ENCODE data around the gene TSPAN18.

GRCh38 chr11:44943696-44944095 is 216.9 kb downstream of the TSPAN18 start:
- TF ChIP-seq POLR2A (IDR thresholded peaks at IDR 0.05): no peak
- TF ChIP-seq, protein P1, sequence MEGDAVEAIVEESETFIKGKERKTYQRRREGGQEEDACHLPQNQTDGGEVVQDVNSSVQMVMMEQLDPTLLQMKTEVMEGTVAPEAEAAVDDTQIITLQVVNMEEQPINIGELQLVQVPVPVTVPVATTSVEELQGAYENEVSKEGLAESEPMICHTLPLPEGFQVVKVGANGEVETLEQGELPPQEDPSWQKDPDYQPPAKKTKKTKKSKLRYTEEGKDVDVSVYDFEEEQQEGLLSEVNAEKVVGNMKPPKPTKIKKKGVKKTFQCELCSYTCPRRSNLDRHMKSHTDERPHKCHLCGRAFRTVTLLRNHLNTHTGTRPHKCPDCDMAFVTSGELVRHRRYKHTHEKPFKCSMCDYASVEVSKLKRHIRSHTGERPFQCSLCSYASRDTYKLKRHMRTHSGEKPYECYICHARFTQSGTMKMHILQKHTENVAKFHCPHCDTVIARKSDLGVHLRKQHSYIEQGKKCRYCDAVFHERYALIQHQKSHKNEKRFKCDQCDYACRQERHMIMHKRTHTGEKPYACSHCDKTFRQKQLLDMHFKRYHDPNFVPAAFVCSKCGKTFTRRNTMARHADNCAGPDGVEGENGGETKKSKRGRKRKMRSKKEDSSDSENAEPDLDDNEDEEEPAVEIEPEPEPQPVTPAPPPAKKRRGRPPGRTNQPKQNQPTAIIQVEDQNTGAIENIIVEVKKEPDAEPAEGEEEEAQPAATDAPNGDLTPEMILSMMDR (IDR thresholded peaks at IDR 0.05): no peak
